H1 (cell line): ENCODE data around the gene TMSB10. TPM values are rescaled to one million over a fixed set of nuclear protein-coding genes. Genes with fewer than 3 reads are reported as not detected.

ENCODE experiments used
- CTCF ChIA-PET: fragments of 300-600 bp; sonication (Branson Sonifier 250); formaldehyde crosslinking; loops from one replicate; lab custom pipeline; 2021; ENCODE audit not compliant: partially characterized antibody; lab: Charles Lee
- POLR2A ChIA-PET: fragments of 300-600 bp; sonication (Branson Sonifier 250); formaldehyde crosslinking; loops from one replicate; lab custom pipeline; 2021; ENCODE audit warnings: inconsistent platforms; ENCODE audit not compliant: partially characterized antibody; lab: Charles Lee
- DNase-seq, 2 experiments: peaks; one replicate each; pipeline versions ENCODE4 v3.0.0 to v3.0.0-alpha.2; 2010 to 2022; ENCODE audit warnings: low spot score in 2 of 2, low read depth in 1 of 2, mixed read lengths in 1 of 2
- FAIRE-seq: peaks from 2 replicates; lab custom pipeline; 2011; peaks lifted over from hg19 to GRCh38; lab: Jason Lieb, UNC
- H2AFZ ChIP-seq: 2 replicates; pipeline ENCODE4 v1.8.1; 2012; ENCODE audit warnings: low read length, inconsistent platforms
- H2AK5ac ChIP-seq: 2 replicates; pipeline ENCODE4 v1.6.1; 2013; ENCODE audit warnings: low read depth, low read length
- H2BK120ac ChIP-seq: replicated peaks from 2 replicates; pipeline ENCODE3; 2013; ENCODE audit warnings: low read depth, low read length, inconsistent platforms
- H2BK12ac ChIP-seq: 2 replicates; pipeline ENCODE4 v1.6.1; 2013; ENCODE audit warnings: low read depth, low read length
- H2BK15ac ChIP-seq: 2 replicates; pipeline ENCODE4 v1.6.1; 2013; ENCODE audit warnings: low read length
- H2BK20ac ChIP-seq: 2 replicates; pipeline ENCODE4 v1.6.1; 2013; ENCODE audit warnings: low read length
- H2BK5ac ChIP-seq: 2 replicates; pipeline ENCODE4 v1.6.1; 2013; ENCODE audit warnings: low read depth, low read length
- H3K14ac ChIP-seq: 2 replicates; pipeline ENCODE4 v1.6.1; 2013; ENCODE audit warnings: inconsistent platforms; ENCODE audit not compliant: insufficient read length
- H3K18ac ChIP-seq: 2 replicates; pipeline ENCODE4 v1.6.1; 2013; ENCODE audit warnings: low read length; ENCODE audit errors: extremely low read depth
- H3K23ac ChIP-seq: 2 replicates; pipeline ENCODE4 v1.6.1; 2013; ENCODE audit warnings: inconsistent platforms; ENCODE audit not compliant: insufficient read length
- H3K23me2 ChIP-seq: 2 replicates; pipeline ENCODE4 v1.6.1; 2013; ENCODE audit warnings: low read depth, low read length
- H3K27ac ChIP-seq: 2 replicates; pipeline ENCODE4 v1.6.1; 2011; ENCODE audit warnings: low read depth, low read length, inconsistent platforms
- H3K27me3 ChIP-seq, 4 experiments: replicated peaks in 1 of 4; 1 replicate in 1 of 4; 2 replicates in 3 of 4; pipeline versions ENCODE4 v1.6.1 to v1.8.1; 2011 to 2013; ENCODE audit warnings: low read length in 3 of 4, mild to moderate bottlenecking in 3 of 4, inconsistent platforms in 2 of 4, mixed read lengths in 2 of 4, moderate library complexity in 1 of 4; ENCODE audit not compliant: control insufficient read depth in 3 of 4, insufficient read depth in 3 of 4; ENCODE audit errors: extremely low read depth in 1 of 4
- H3K36me3 ChIP-seq, 4 experiments: 2 replicates each; pipeline versions ENCODE4 v1.6.1 to v1.8.1; 2011 to 2013; ENCODE audit warnings: mild to moderate bottlenecking in 4 of 4, low read length in 3 of 4, moderate library complexity in 2 of 4, control low read depth in 1 of 4, inconsistent platforms in 1 of 4; ENCODE audit not compliant: insufficient read depth in 4 of 4, control insufficient read depth in 2 of 4
- H3K4ac ChIP-seq: replicated peaks from 2 replicates; pipeline ENCODE3; 2013; ENCODE audit warnings: low read length, low read depth, mixed read lengths, inconsistent platforms; ENCODE audit not compliant: insufficient read length
- H3K4me1 ChIP-seq, 4 experiments: replicated peaks in 1 of 4; 1 replicate in 1 of 4; 2 replicates in 3 of 4; pipeline versions ENCODE4 v1.6.1 to v1.8.1; 2011 to 2013; ENCODE audit warnings: low read length in 3 of 4, inconsistent platforms in 2 of 4, mixed read lengths in 1 of 4; ENCODE audit not compliant: insufficient read depth in 4 of 4, control insufficient read depth in 3 of 4
- H3K4me2 ChIP-seq, 2 experiments: 2 replicates each; pipeline versions ENCODE4 v1.6.1 to v1.8.1; 2011 to 2013; ENCODE audit warnings: low read depth in 2 of 2, low read length in 2 of 2, control low read depth in 1 of 2, inconsistent platforms in 1 of 2, mild to moderate bottlenecking in 1 of 2; ENCODE audit not compliant: insufficient read depth in 1 of 2
- H3K4me3 ChIP-seq, 4 experiments: fragments of 200-600, 300-600 bp in 1 of 4; sonication (generic), shearing (Covaris generic), sonication (Bioruptor Twin) in 1 of 4; 2 replicates each; pipeline versions ENCODE4 v1.5.1 to v1.8.1; 2011 to 2016; ENCODE audit warnings: low read length in 4 of 4, low read depth in 3 of 4, control low read depth in 2 of 4, inconsistent platforms in 2 of 4, mild to moderate bottlenecking in 2 of 4, mixed read lengths in 1 of 4, moderate library complexity in 1 of 4; ENCODE audit not compliant: insufficient read depth in 2 of 4; ENCODE audit errors: extremely low read depth in 1 of 4
- H3K56ac ChIP-seq: replicated peaks from 2 replicates; pipeline ENCODE3; 2013; ENCODE audit warnings: low read depth, mild to moderate bottlenecking, mixed read lengths, low read length, inconsistent platforms; ENCODE audit not compliant: insufficient read length
- H3K79me1 ChIP-seq: 2 replicates; pipeline ENCODE4 v1.6.1; 2013; ENCODE audit warnings: low read depth, low read length, control low read depth
- H3K79me2 ChIP-seq, 2 experiments: 2 replicates each; pipeline versions ENCODE4 v1.6.1 to v1.8.1; 2012 to 2013; ENCODE audit warnings: low read length in 2 of 2, mild to moderate bottlenecking in 2 of 2, inconsistent platforms in 1 of 2; ENCODE audit not compliant: insufficient read depth in 2 of 2, control insufficient read depth in 1 of 2
- H3K9ac ChIP-seq, 4 experiments: replicated peaks in 1 of 4; 1 replicate in 1 of 4; 2 replicates in 3 of 4; pipeline versions ENCODE4 v1.6.1 to v1.8.1; 2011 to 2013; ENCODE audit warnings: low read depth in 3 of 4, low read length in 3 of 4, control low read depth in 2 of 4, mild to moderate bottlenecking in 2 of 4, moderate library complexity in 2 of 4, inconsistent platforms in 1 of 4; ENCODE audit errors: extremely low read depth in 1 of 4
- H3K9me3 ChIP-seq, 2 experiments: 2 replicates each; pipeline versions ENCODE4 v1.6.1 to v1.8.1; 2012 to 2013; ENCODE audit warnings: mild to moderate bottlenecking in 2 of 2, moderate library complexity in 2 of 2, control low read depth in 1 of 2, inconsistent platforms in 1 of 2, low read depth in 1 of 2, low read length in 1 of 2, mixed read lengths in 1 of 2; ENCODE audit not compliant: insufficient read depth in 2 of 2
- H4K20me1 ChIP-seq, 2 experiments: replicated peaks in 1 of 2; 2 replicates each; pipeline versions ENCODE3 to v1.8.1; 2011 to 2013; ENCODE audit warnings: inconsistent platforms in 2 of 2, low read length in 2 of 2, mild to moderate bottlenecking in 1 of 2; ENCODE audit not compliant: insufficient read depth in 2 of 2, control insufficient read depth in 1 of 2
- H4K5ac ChIP-seq: 2 replicates; pipeline ENCODE4 v1.6.1; 2013; ENCODE audit warnings: low read length, low read depth, mixed read lengths, inconsistent platforms; ENCODE audit not compliant: insufficient read length
- H4K8ac ChIP-seq: 2 replicates; pipeline ENCODE4 v1.8.0; 2013; ENCODE audit warnings: mild to moderate bottlenecking, moderate library complexity, low read length, inconsistent platforms; ENCODE audit not compliant: insufficient read depth; ENCODE audit errors: extremely low read depth
- H4K91ac ChIP-seq: replicated peaks from 2 replicates; pipeline ENCODE3; 2013; ENCODE audit warnings: low read length, mixed read lengths, inconsistent platforms; ENCODE audit not compliant: insufficient read length
- CTBP2 ChIP-seq: IDR thresholded peaks from 2 replicates; pipeline ENCODE4 v1.7.0; 2011; ENCODE audit warnings: borderline replicate concordance, mild to moderate bottlenecking, moderate library complexity, mixed read lengths, low read length; ENCODE audit not compliant: insufficient read depth, insufficient read length
- RBBP5 ChIP-seq: IDR thresholded peaks from 2 replicates; pipeline ENCODE4 v1.7.1; 2012; ENCODE audit warnings: low read depth, mild to moderate bottlenecking, inconsistent platforms, low read length, moderate library complexity, borderline replicate concordance
- WGBS, 2 experiments: shearing (Covaris generic) in 1 of 2; methylation state at CpG; one replicate each; pipeline versions ENCODE4 v1.1.6 to v1.1.7; 2013 to 2015; ENCODE audit warnings: low lambda C conversion rate in 2 of 2, mixed read lengths in 2 of 2, inconsistent platforms in 1 of 2, low coverage in 1 of 2, missing lambda C conversion rate in 1 of 2; ENCODE audit not compliant: insufficient replicate concordance in 2 of 2, insufficient coverage in 1 of 2, insufficient read length in 1 of 2; ENCODE audit errors: extremely low coverage in 1 of 2, missing lambda C conversion rate in 1 of 2; 5-methylcytosine and 5-hydroxymethylcytosine counted together
- long read RNA-seq, 2 experiments: library from RNA in 1 of 2; library from capped mRNA in 1 of 2; stranded (forward); transcript quantifications; one replicate each; pipeline ENCODE4 v2.0.0, GENCODE V29; 2021; ENCODE audit warnings: inconsistent platforms in 1 of 2
- polyA minus RNA-seq, 3 experiments: library from RNA; depleted of rRNA, polyadenylated mRNA; stranded (reverse); fragments of >200 nt; gene quantifications; 1 replicate in 2 of 3; 2 replicates in 1 of 3; pipeline ENCODE4 v1.2.3, GENCODE V29; 2011
- polyA plus RNA-seq, 7 experiments: library from polyadenylated mRNA; depleted of rRNA in 3 of 7; stranded (reverse) in 5 of 7; unstranded in 2 of 7; fragments of >200 nt in 5 of 7; fragments of 200-250 nt in 2 of 7; gene quantifications; 1 replicate in 5 of 7; 2 replicates in 1 of 7; 4 replicates in 1 of 7; pipeline versions ENCODE4 v1.2.1 to v1.2.3, GENCODE V29; 2011 to 2013; ENCODE audit warnings: missing spikeins in 2 of 7, mixed read lengths in 2 of 7
- total RNA-seq: library from RNA; stranded (reverse); fragmentation: NEBNext Ultra II Directional; extraction: Animal tissue kit (Norgen Biotek cat#: 25700); gene quantifications from 2 replicates; pipeline ENCODE4 v1.2.1, GENCODE V29; 2021
- TF ChIP-seq, protein P1 (sequence below), 3 experiments: IDR thresholded peaks; 1 replicate in 2 of 3; 2 replicates in 1 of 3; pipeline versions ENCODE4 v1.5.1 to v1.6.1; 2011; ENCODE audit warnings: low read length in 3 of 3, mild to moderate bottlenecking in 3 of 3, inconsistent platforms in 2 of 3, low read depth in 1 of 3, moderate library complexity in 1 of 3; ENCODE audit not compliant: insufficient read depth in 1 of 3; ENCODE audit errors: control extremely low read depth in 1 of 3

Gene TMSB10
- total RNA-seq (1,075 and 1,095 TPM in 2 replicates), polyA plus RNA-seq (2011; rRNA removed) (593 and 852 TPM in 2 replicates), polyA minus RNA-seq (2011; rRNA and poly(A)+ RNA removed) (80.7 and 118 TPM in 2 replicates)
- 1,307 TPM for polyA plus RNA-seq (2011; cell fraction: cytosol; rRNA removed)
- 850 TPM for polyA plus RNA-seq (2011; cell fraction: nucleus; rRNA removed)
- polyA plus RNA-seq (2012, experiment 1 of 2): 1,219 to 1,602 TPM (median 1,382 TPM) in 4 replicates
- polyA plus RNA-seq (2012, experiment 2 of 2): 5,019 TPM
- 1,059 TPM for polyA plus RNA-seq (2013, experiment 1 of 2)
- polyA plus RNA-seq (2013, experiment 2 of 2): 1,056 TPM
- 145 TPM for polyA minus RNA-seq (2011; cell fraction: cytosol; rRNA and poly(A)+ RNA removed)
- 80.6 TPM for polyA minus RNA-seq (2011; cell fraction: nucleus; rRNA and poly(A)+ RNA removed)
- long read RNA-seq, experiment 1, transcript TMSB10-201 (3 exons, 496 nt): major isoform, 291 of 338 reads
- long read RNA-seq, experiment 1, partial matches to known transcripts: 20 of 338 reads
- long read RNA-seq, experiment 1, other reads (novel, unspliced or antisense): 27 of 338 reads
- long read RNA-seq, experiment 2, partial matches to known transcripts: 1 of 4 reads
- long read RNA-seq, experiment 2, other reads (novel, unspliced or antisense): 0 of 4 reads

GRCh38 chr2:84905181-84906107 is at the start of gene TMSB10:
Gene TMSB10, plus strand, starts transcription at chr2:84905656.
- peaks cover 0 to 12% of the 10 kb centered on the region in 2 experiments; a peak in 1 of 4 replicates for H3K79me2 ChIP-seq
- no peaks in the 10 kb centered on the region for H3K79me1 ChIP-seq
- H3K4me1 ChIP-seq: peaks cover 0 to 14% (median 7%) of the 10 kb centered on the region in 4 experiments
- H3K23me2 ChIP-seq: peaks cover 20% of the 10 kb centered on the region
- CTCF ChIA-PET: interaction anchor here (0.6 to 3.5 kb wide), 3 partner anchors 14 to 47 kb away, joined by 3 to 22 read pairs (median 4); no protein-coding TSS in a partner anchor
- H2BK5ac ChIP-seq: peak within 1 kb of the TSS; percentile 95; the same call in 1 of the 2 replicates
- no peak within 1 kb of the TSS for H3K14ac ChIP-seq
- H2BK20ac ChIP-seq: peak within 1 kb of the TSS; percentile 75; the same call in 1 of the 2 replicates
- peak within 1 kb of the TSS; percentile 84 for H2AFZ ChIP-seq
- H4K5ac ChIP-seq: peak within 1 kb of the TSS; percentile 58
- H3K23ac ChIP-seq: no peak within 1 kb of the TSS
- H2BK120ac ChIP-seq: peak within 1 kb of the TSS; percentile 69
- DNase-seq (peak in 1 of 2 experiments; percentile 87), FAIRE-seq (no peak)
- peak within 1 kb of the TSS; percentile 88 for H3K18ac ChIP-seq
- peak within 1 kb of the TSS; percentile 82 for H4K8ac ChIP-seq
- H3K56ac ChIP-seq: peak within 1 kb of the TSS; percentile 89
- H2BK12ac ChIP-seq: peak within 1 kb of the TSS; percentile 71; the same call in 1 of the 2 replicates
- POLR2A ChIA-PET: interaction anchor here (0.8 to 3.3 kb wide), 11 partner anchors 10 to 421 kb away, joined by 3 to 25 read pairs (median 4); no protein-coding TSS in a partner anchor
- peak within 1 kb of the TSS; percentile 84 to 99 for H3K4me2 ChIP-seq
- peaks cover 0 to 8% (median 0%) of the 10 kb centered on the region in 4 experiments; a peak in 3 of 8 replicates for H3K36me3 ChIP-seq
- peaks cover 0 to 10% (median 8%) of the 10 kb centered on the region in 4 experiments; a peak in 6 of 7 replicates for H3K27me3 ChIP-seq
- H3K27ac ChIP-seq: peak within 1 kb of the TSS; percentile 62; the same call in 1 of the 2 replicates
- H2BK15ac ChIP-seq: no peak within 1 kb of the TSS; the same call in 1 of the 2 replicates
- peaks cover 0 to 9% of the 10 kb centered on the region in 2 experiments for H4K20me1 ChIP-seq
- H3K9me3 ChIP-seq: no peaks in the 10 kb centered on the region
- H3K4me3 ChIP-seq: peak within 1 kb of the TSS; percentile 82 to 99 (median 90)
- 0% methylated on average over 47 of the region's 94 CpGs; no CpG with 5 or more reads in 1 of the 2 experiments for WGBS, 2 experiments
- peak within 1 kb of the TSS; percentile 98 for H4K91ac ChIP-seq
- peak within 1 kb of the TSS; percentile 94 for H3K4ac ChIP-seq
- H2AK5ac ChIP-seq: no peak within 1 kb of the TSS
- H3K9ac ChIP-seq: peak within 1 kb of the TSS; percentile 70 to 79 (median 78)
- TF ChIP-seq, protein P1, sequence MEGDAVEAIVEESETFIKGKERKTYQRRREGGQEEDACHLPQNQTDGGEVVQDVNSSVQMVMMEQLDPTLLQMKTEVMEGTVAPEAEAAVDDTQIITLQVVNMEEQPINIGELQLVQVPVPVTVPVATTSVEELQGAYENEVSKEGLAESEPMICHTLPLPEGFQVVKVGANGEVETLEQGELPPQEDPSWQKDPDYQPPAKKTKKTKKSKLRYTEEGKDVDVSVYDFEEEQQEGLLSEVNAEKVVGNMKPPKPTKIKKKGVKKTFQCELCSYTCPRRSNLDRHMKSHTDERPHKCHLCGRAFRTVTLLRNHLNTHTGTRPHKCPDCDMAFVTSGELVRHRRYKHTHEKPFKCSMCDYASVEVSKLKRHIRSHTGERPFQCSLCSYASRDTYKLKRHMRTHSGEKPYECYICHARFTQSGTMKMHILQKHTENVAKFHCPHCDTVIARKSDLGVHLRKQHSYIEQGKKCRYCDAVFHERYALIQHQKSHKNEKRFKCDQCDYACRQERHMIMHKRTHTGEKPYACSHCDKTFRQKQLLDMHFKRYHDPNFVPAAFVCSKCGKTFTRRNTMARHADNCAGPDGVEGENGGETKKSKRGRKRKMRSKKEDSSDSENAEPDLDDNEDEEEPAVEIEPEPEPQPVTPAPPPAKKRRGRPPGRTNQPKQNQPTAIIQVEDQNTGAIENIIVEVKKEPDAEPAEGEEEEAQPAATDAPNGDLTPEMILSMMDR (IDR thresholded peaks at IDR 0.05; ENCODE audit: control extremely low read depth in 1 of 3, insufficient read depth in 1 of 3, low read depth in 1 of 3, low read length in 3 of 3): no peak
- TF ChIP-seq RBBP5 (peak; percentile 48; the same call in 1 of the 2 replicates), CTBP2 (peak; percentile 66)
